Smooth muscle cell (in vitro differentiated cells): ENCODE data around the gene NR5A1. TPM values are rescaled to one million over a fixed set of nuclear protein-coding genes. Genes with fewer than 3 reads are reported as not detected.

ENCODE experiments used
- DNase-seq: peaks from one replicate; lab custom pipeline; 2025; ENCODE audit not compliant: unreplicated experiment; lab: John Stamatoyannopoulos, UW
- H2AFZ ChIP-seq: fragments of 200-600 bp; sonication (generic); 2 replicates; pipeline ENCODE4 v1.6.0; 2016; ENCODE audit warnings: antibody characterized with exemption, low read depth, mild to moderate bottlenecking
- H3F3A ChIP-seq: fragments of 200-600 bp; sonication (generic); 2 replicates; pipeline ENCODE4 v1.6.0; 2017; ENCODE audit warnings: antibody characterized with exemption, low read depth
- H3K27ac ChIP-seq: fragments of 200-600 bp; sonication (generic); 2 replicates; pipeline ENCODE4 v1.5.1; 2016; ENCODE audit warnings: low read depth, mild to moderate bottlenecking
- H3K27me3 ChIP-seq: fragments of 200-600 bp; sonication (generic); 2 replicates; pipeline ENCODE4 v1.6.1; 2016; ENCODE audit warnings: low read depth, mild to moderate bottlenecking
- H3K36me3 ChIP-seq: fragments of 200-600 bp; sonication (generic); 2 replicates; pipeline ENCODE4 v1.5.1; 2016; ENCODE audit warnings: low read depth
- H3K4me1 ChIP-seq: fragments of 200-600 bp; sonication (generic); 2 replicates; pipeline ENCODE4 v1.5.1; 2016; ENCODE audit warnings: low read depth
- H3K4me2 ChIP-seq: fragments of 200-600 bp; sonication (generic); 2 replicates; pipeline ENCODE4 v1.6.0; 2016; ENCODE audit warnings: mild to moderate bottlenecking
- H3K4me3 ChIP-seq: fragments of 200-600 bp; sonication (generic); 2 replicates; pipeline ENCODE4 v1.5.1; 2016; ENCODE audit warnings: mild to moderate bottlenecking
- H3K79me2 ChIP-seq: fragments of 200-600 bp; sonication (generic); 2 replicates; pipeline ENCODE4 v1.6.0; 2016; ENCODE audit warnings: low read depth, mild to moderate bottlenecking
- H3K9ac ChIP-seq: fragments of 200-600 bp; sonication (generic); 2 replicates; pipeline ENCODE4 v1.6.0; 2016; ENCODE audit warnings: low read depth
- H3K9me3 ChIP-seq: fragments of 200-600 bp; sonication (generic); replicated peaks from 2 replicates; pipeline ENCODE4 v1.5.1; 2016; ENCODE audit warnings: low read depth
- H4K20me1 ChIP-seq: fragments of 200-600 bp; sonication (generic); 2 replicates; pipeline ENCODE4 v1.6.0; 2016; ENCODE audit warnings: low read depth
- WGBS: methylation state at CpG from one replicate; pipeline ENCODE4 v1.1.7; 2016; ENCODE audit warnings: low lambda C conversion rate; 5-methylcytosine and 5-hydroxymethylcytosine counted together
- polyA plus RNA-seq: library from polyadenylated mRNA; unstranded; fragments of >200 nt; fragmentation: Nextera tagmentation; extraction: Ambion mirVana; gene quantifications from 2 replicates; pipeline ENCODE4 v1.2.1, GENCODE V29; 2016
- total RNA-seq: library from RNA; depleted of rRNA; stranded (reverse); fragments of >200 nt; gene quantifications from 2 replicates; pipeline ENCODE4 v1.2.3, GENCODE V29; 2014
- TF ChIP-seq, protein P1 (sequence below): fragments of 200-600 bp; sonication (generic); IDR thresholded peaks from 2 replicates; pipeline ENCODE4 v1.5.1; 2017; ENCODE audit warnings: borderline replicate concordance, mild to moderate bottlenecking, antibody characterized with exemption; ENCODE audit not compliant: insufficient read depth, poor library complexity, severe bottlenecking

NR5A1 gene
- total and polyA plus RNA-seq, 2 experiments from 2014 or later, result not detected

GRCh38 chr9:124511426-124511840 lies 4.2 kb upstream of the NR5A1 start:
- Histone ChIP-seq H3K9ac (no peak overlapping the region), H3K36me3 (no peaks in the 10 kb centered on the region), H2AFZ (no peak overlapping the region), H3K4me3 (no peak overlapping the region), H3K9me3 (no peaks in the 10 kb centered on the region), H3K4me2 (no peak overlapping the region), H3K27ac (no peak overlapping the region), H4K20me1 (no peaks in the 10 kb centered on the region), H3F3A (no peaks in the 10 kb centered on the region), H3K4me1 (no peaks in the 10 kb centered on the region), H3K79me2 (no peaks in the 10 kb centered on the region), H3K27me3 (no peaks in the 10 kb centered on the region)
- DNase-seq, result no peak
- WGBS, result 88% methylated on average over 6 of the region's 6 CpGs
- TF ChIP-seq, protein P1, sequence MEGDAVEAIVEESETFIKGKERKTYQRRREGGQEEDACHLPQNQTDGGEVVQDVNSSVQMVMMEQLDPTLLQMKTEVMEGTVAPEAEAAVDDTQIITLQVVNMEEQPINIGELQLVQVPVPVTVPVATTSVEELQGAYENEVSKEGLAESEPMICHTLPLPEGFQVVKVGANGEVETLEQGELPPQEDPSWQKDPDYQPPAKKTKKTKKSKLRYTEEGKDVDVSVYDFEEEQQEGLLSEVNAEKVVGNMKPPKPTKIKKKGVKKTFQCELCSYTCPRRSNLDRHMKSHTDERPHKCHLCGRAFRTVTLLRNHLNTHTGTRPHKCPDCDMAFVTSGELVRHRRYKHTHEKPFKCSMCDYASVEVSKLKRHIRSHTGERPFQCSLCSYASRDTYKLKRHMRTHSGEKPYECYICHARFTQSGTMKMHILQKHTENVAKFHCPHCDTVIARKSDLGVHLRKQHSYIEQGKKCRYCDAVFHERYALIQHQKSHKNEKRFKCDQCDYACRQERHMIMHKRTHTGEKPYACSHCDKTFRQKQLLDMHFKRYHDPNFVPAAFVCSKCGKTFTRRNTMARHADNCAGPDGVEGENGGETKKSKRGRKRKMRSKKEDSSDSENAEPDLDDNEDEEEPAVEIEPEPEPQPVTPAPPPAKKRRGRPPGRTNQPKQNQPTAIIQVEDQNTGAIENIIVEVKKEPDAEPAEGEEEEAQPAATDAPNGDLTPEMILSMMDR, result no peak

- H3K27me3 ChIP-seq, result peaks cover 4% of the 10 kb centered on the region
- no peak overlapping the region for H3K4me3 ChIP-seq
- no peak overlapping the region for H3K4me2 ChIP-seq
- no peaks in the 10 kb centered on the region for H3K4me1 ChIP-seq
- no peak overlapping the region for H2AFZ ChIP-seq
- H3K9ac ChIP-seq, result no peak overlapping the region
- no peaks in the 10 kb centered on the region for H3K9me3 ChIP-seq
- H3F3A ChIP-seq, result no peaks in the 10 kb centered on the region
- no peaks in the 10 kb centered on the region for H3K36me3 ChIP-seq
- DNase-seq, result no peak
- no peaks in the 10 kb centered on the region for H4K20me1 ChIP-seq
- TF ChIP-seq, protein P1, result no peak
- no peak overlapping the region for H3K27ac ChIP-seq
- 82% methylated on average over 9 of the region's 9 CpGs for WGBS
- no peaks in the 10 kb centered on the region for H3K79me2 ChIP-seq
Observed at GRCh38 chr9:124510650-124511425, 3.6 kb upstream of the NR5A1 start.

DNA sequence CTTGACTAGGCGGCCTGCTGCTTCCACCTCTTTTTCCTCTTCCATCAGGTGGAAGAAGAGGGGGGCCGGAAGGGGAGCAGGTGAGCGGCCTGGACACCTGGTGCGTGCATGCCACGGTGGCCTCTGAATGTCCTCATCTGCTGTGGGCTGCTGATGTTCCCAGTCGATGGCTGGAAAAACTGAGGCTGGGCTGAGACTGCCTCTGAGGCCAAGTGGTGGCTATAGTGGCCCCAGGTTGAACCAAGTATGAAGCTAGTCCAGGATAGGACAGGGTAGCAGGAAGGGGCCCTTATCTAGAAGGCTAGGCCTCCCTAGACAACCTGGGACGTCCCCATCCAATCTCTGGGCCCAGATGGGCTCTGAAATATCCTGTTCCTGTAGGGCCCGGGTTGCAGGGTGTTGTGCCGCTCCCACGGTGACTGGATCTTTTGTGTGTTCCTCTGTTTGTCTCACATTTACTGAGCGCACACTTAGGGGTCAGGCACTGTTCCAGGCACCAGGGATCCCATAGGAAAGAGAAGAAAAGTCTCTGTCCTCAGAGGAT lies 753 bp upstream of the NR5A1 start:
- Histone ChIP-seq H3K9ac (no peak overlapping the region), H2AFZ (no peak overlapping the region), H4K20me1 (no peaks in the 10 kb centered on the region), H3K4me1 (no peaks in the 10 kb centered on the region), H3K79me2 (no peaks in the 10 kb centered on the region), H3K36me3 (no peaks in the 10 kb centered on the region), H3K9me3 (no peaks in the 10 kb centered on the region), H3K27me3 (peaks cover 30% of the 10 kb centered on the region), H3K27ac (no peak overlapping the region), H3K4me2 (no peak overlapping the region), H3K4me3 (no peak overlapping the region), H3F3A (no peaks in the 10 kb centered on the region)
- WGBS, result 96% methylated on average over 11 of the region's 11 CpGs
- TF ChIP-seq, protein P1, result no peak
- DNase-seq, result no peak
